ENCODE measurements around the gene KCNE5.
"Not testable (repeated sequence)": the region's sequence is repeated elsewhere in the genome, so short reads cannot be mapped to it uniquely, and the experiment has no call there.

KCNE5 gene

GRCh38 chrX:109654516-109655109, 29.6 kb upstream of the KCNE5 start:
- H3K27ac ChIP-seq (ENCODE audit: insufficient read depth, low read length, poor library complexity, severe bottlenecking), result no peak overlapping the region

GRCh38 chrX:109644671-109645070, 19.7 kb upstream of the KCNE5 start:
- H3K27me3 ChIP-seq (replicated peaks; ENCODE audit: control insufficient read depth, insufficient read depth, low read length, poor library complexity, severe bottlenecking); H3K4me3 ChIP-seq (ENCODE audit: insufficient read depth, low read depth, low read length, poor library complexity, severe bottlenecking); H3K36me3 ChIP-seq (ENCODE audit: control insufficient read depth, insufficient read depth, low read length); H3K4me1 ChIP-seq (ENCODE audit: control insufficient read depth, insufficient read depth, low read length, poor library complexity, severe bottlenecking); H3K9me3 ChIP-seq (ENCODE audit: control insufficient read depth, low read length); H3K27ac ChIP-seq (ENCODE audit: insufficient read depth, low read length, poor library complexity, severe bottlenecking); DNase-seq: not testable (repeated sequence)

More at GRCh38 chrX:109654516-109655109, 29.6 kb upstream of the KCNE5 start:
- Histone ChIP-seq H3K9me3 (ENCODE audit: control insufficient read depth, low read length) (no peaks in the 10 kb centered on the region), H3K4me3 (ENCODE audit: insufficient read depth, low read depth, low read length, poor library complexity, severe bottlenecking) (no peak overlapping the region), H3K36me3 (ENCODE audit: control insufficient read depth, insufficient read depth, low read length) (peaks cover 11% of the 10 kb centered on the region), H3K27me3 (replicated peaks; ENCODE audit: control insufficient read depth, insufficient read depth, low read length, poor library complexity, severe bottlenecking) (no peaks in the 10 kb centered on the region), H3K4me1 (ENCODE audit: control insufficient read depth, insufficient read depth, low read length, poor library complexity, severe bottlenecking) (no peaks in the 10 kb centered on the region)
- DNase-seq, result no peak

- Histone ChIP-seq H3K4me3 (ENCODE audit: insufficient read depth, low read depth, low read length, poor library complexity, severe bottlenecking) (no peak overlapping the region), H3K27ac (ENCODE audit: insufficient read depth, low read length, poor library complexity, severe bottlenecking) (no peak overlapping the region), H3K27me3 (replicated peaks; ENCODE audit: control insufficient read depth, insufficient read depth, low read length, poor library complexity, severe bottlenecking) (no peaks in the 10 kb centered on the region), H3K36me3 (ENCODE audit: control insufficient read depth, insufficient read depth, low read length) (no peaks in the 10 kb centered on the region), H3K4me1 (ENCODE audit: control insufficient read depth, insufficient read depth, low read length, poor library complexity, severe bottlenecking) (no peaks in the 10 kb centered on the region), H3K9me3 (ENCODE audit: control insufficient read depth, low read length) (no peaks in the 10 kb centered on the region)
- DNase-seq, result no peak
These were observed 18.7 kb upstream of the KCNE5 start for GRCh38 chrX:109643687-109644086.

- Histone ChIP-seq H3K27ac (ENCODE audit: insufficient read depth, low read length, poor library complexity, severe bottlenecking) (no peak overlapping the region), H3K4me3 (ENCODE audit: insufficient read depth, low read depth, low read length, poor library complexity, severe bottlenecking) (no peak overlapping the region), H3K4me1 (ENCODE audit: control insufficient read depth, insufficient read depth, low read length, poor library complexity, severe bottlenecking) (no peaks in the 10 kb centered on the region), H3K36me3 (ENCODE audit: control insufficient read depth, insufficient read depth, low read length) (no peaks in the 10 kb centered on the region), H3K9me3 (ENCODE audit: control insufficient read depth, low read length) (no peaks in the 10 kb centered on the region), H3K27me3 (replicated peaks; ENCODE audit: control insufficient read depth, insufficient read depth, low read length, poor library complexity, severe bottlenecking) (no peaks in the 10 kb centered on the region)
- DNase-seq, result no peak
These were observed 13.2 kb upstream of the KCNE5 start for GRCh38 chrX:109638158-109638557.

- not testable (repeated sequence) for H3K27ac ChIP-seq (ENCODE audit: insufficient read depth, low read length, poor library complexity, severe bottlenecking); H3K27me3 ChIP-seq (replicated peaks; ENCODE audit: control insufficient read depth, insufficient read depth, low read length, poor library complexity, severe bottlenecking); DNase-seq; H3K4me3 ChIP-seq (ENCODE audit: insufficient read depth, low read depth, low read length, poor library complexity, severe bottlenecking); H3K9me3 ChIP-seq (ENCODE audit: control insufficient read depth, low read length); H3K4me1 ChIP-seq (ENCODE audit: control insufficient read depth, insufficient read depth, low read length, poor library complexity, severe bottlenecking); H3K36me3 ChIP-seq (ENCODE audit: control insufficient read depth, insufficient read depth, low read length)
These were observed 12.5 kb upstream of the KCNE5 start for GRCh38 chrX:109637477-109637876.

GRCh38 chrX:109635146-109635545, 10.2 kb upstream of the KCNE5 start:
- H3K9me3 ChIP-seq (ENCODE audit: control insufficient read depth, low read length), result no peaks in the 10 kb centered on the region
- no peaks in the 10 kb centered on the region for H3K36me3 ChIP-seq (ENCODE audit: control insufficient read depth, insufficient read depth, low read length)
- no peak overlapping the region for H3K27ac ChIP-seq (ENCODE audit: insufficient read depth, low read length, poor library complexity, severe bottlenecking)
- no peaks in the 10 kb centered on the region for H3K4me1 ChIP-seq (ENCODE audit: control insufficient read depth, insufficient read depth, low read length, poor library complexity, severe bottlenecking)
- no peaks in the 10 kb centered on the region for H3K27me3 ChIP-seq (replicated peaks; ENCODE audit: control insufficient read depth, insufficient read depth, low read length, poor library complexity, severe bottlenecking)
- DNase-seq, result no peak
- H3K4me3 ChIP-seq (ENCODE audit: insufficient read depth, low read depth, low read length, poor library complexity, severe bottlenecking), result no peak overlapping the region

- H3K4me1 ChIP-seq (ENCODE audit: control insufficient read depth, insufficient read depth, low read length, poor library complexity, severe bottlenecking), result no peaks in the 10 kb centered on the region
- H3K27me3 ChIP-seq (replicated peaks; ENCODE audit: control insufficient read depth, insufficient read depth, low read length, poor library complexity, severe bottlenecking), result no peaks in the 10 kb centered on the region
- H3K27ac ChIP-seq (ENCODE audit: insufficient read depth, low read length, poor library complexity, severe bottlenecking), result no peak overlapping the region
- no peak overlapping the region for H3K4me3 ChIP-seq (ENCODE audit: insufficient read depth, low read depth, low read length, poor library complexity, severe bottlenecking)
- H3K36me3 ChIP-seq (ENCODE audit: control insufficient read depth, insufficient read depth, low read length), result no peaks in the 10 kb centered on the region
- no peaks in the 10 kb centered on the region for H3K9me3 ChIP-seq (ENCODE audit: control insufficient read depth, low read length)
- no peak for DNase-seq
These were observed 8.0 kb upstream of the KCNE5 start for GRCh38 chrX:109632906-109633504.

- H3K27me3 ChIP-seq (replicated peaks; ENCODE audit: control insufficient read depth, insufficient read depth, low read length, poor library complexity, severe bottlenecking), result no peaks in the 10 kb centered on the region
- no peak for DNase-seq
- no peaks in the 10 kb centered on the region for H3K4me1 ChIP-seq (ENCODE audit: control insufficient read depth, insufficient read depth, low read length, poor library complexity, severe bottlenecking)
- no peaks in the 10 kb centered on the region for H3K36me3 ChIP-seq (ENCODE audit: control insufficient read depth, insufficient read depth, low read length)
- no peak overlapping the region for H3K27ac ChIP-seq (ENCODE audit: insufficient read depth, low read length, poor library complexity, severe bottlenecking)
- H3K4me3 ChIP-seq (ENCODE audit: insufficient read depth, low read depth, low read length, poor library complexity, severe bottlenecking), result no peak overlapping the region
- no peaks in the 10 kb centered on the region for H3K9me3 ChIP-seq (ENCODE audit: control insufficient read depth, low read length)
These were observed 4.3 kb upstream of the KCNE5 start for GRCh38 chrX:109629310-109629709.

GRCh38 chrX:109626637-109627036, 1.7 kb upstream of the KCNE5 start:
- Histone ChIP-seq H3K27ac (ENCODE audit: insufficient read depth, low read length, poor library complexity, severe bottlenecking) (no peak overlapping the region), H3K27me3 (replicated peaks; ENCODE audit: control insufficient read depth, insufficient read depth, low read length, poor library complexity, severe bottlenecking) (no peaks in the 10 kb centered on the region), H3K9me3 (ENCODE audit: control insufficient read depth, low read length) (no peaks in the 10 kb centered on the region), H3K4me1 (ENCODE audit: control insufficient read depth, insufficient read depth, low read length, poor library complexity, severe bottlenecking) (no peaks in the 10 kb centered on the region), H3K4me3 (ENCODE audit: insufficient read depth, low read depth, low read length, poor library complexity, severe bottlenecking) (no peak overlapping the region), H3K36me3 (ENCODE audit: control insufficient read depth, insufficient read depth, low read length) (no peaks in the 10 kb centered on the region)
- DNase-seq, result no peak

- Histone ChIP-seq H3K4me3 (ENCODE audit: insufficient read depth, low read depth, low read length, poor library complexity, severe bottlenecking) (no peak overlapping the region), H3K27ac (ENCODE audit: insufficient read depth, low read length, poor library complexity, severe bottlenecking) (no peak overlapping the region), H3K4me1 (ENCODE audit: control insufficient read depth, insufficient read depth, low read length, poor library complexity, severe bottlenecking) (no peaks in the 10 kb centered on the region), H3K27me3 (replicated peaks; ENCODE audit: control insufficient read depth, insufficient read depth, low read length, poor library complexity, severe bottlenecking) (no peaks in the 10 kb centered on the region), H3K36me3 (ENCODE audit: control insufficient read depth, insufficient read depth, low read length) (no peaks in the 10 kb centered on the region), H3K9me3 (ENCODE audit: control insufficient read depth, low read length) (no peaks in the 10 kb centered on the region)
- no peak for DNase-seq
These were observed 975 bp downstream of the KCNE5 start for GRCh38 chrX:109623997-109624396.

Measured in effector memory CD4-positive, alpha-beta T cell (primary cell).